Erythroblast (primary cell): ENCODE results near the gene RIIAD1.

Source experiments
- GATA1 ChIP-seq: IDR thresholded peaks from 2 replicates; pipeline ENCODE4 v1.6.1; 2011; ENCODE audit warnings: low read depth, mild to moderate bottlenecking, control low read depth, low read length, moderate library complexity
- POLR2A ChIP-seq: IDR thresholded peaks from 2 replicates; pipeline ENCODE4 v1.6.1; 2011; ENCODE audit warnings: mild to moderate bottlenecking, low read length

- no peak for TF ChIP-seq POLR2A
- TF ChIP-seq GATA1 = no peak
Observed at GRCh38 chr1:151692226-151692625, 29.1 kb upstream of the RIIAD1 start.
